ENCODE results near the gene UNC80. TPM values are rescaled to one million over a fixed set of nuclear protein-coding genes. Genes with fewer than 3 reads are reported as not detected.

Gene UNC80
- total and polyA plus RNA-seq, 2 of the 13 experiments (the other 11 are each of a cell fraction or from before 2014, with no cell fraction given): not detected

DNA sequence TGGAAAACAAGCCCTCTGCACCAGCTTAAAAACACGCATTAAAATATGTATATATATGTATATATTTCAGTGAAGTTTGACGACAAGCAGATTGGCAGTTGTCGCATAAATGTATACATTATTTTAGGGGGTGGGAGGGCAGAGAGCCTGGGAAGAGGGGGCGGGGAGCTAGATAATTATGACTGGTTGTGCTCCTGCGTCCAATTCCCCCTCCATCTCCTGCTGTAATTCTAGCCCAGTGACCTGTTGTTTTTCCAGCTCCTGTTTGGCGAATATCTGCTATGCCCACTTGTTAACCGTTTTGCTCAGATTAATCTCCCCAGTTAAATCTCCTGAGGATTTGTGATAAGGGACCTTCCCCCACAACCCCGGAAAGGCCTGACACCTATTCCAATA lies 656 bp downstream of the UNC80 start (continued):
- TF ChIP-seq ZNF431 (CRISPR knock-in tag; IDR thresholded peaks at IDR 0.05; ENCODE audit: borderline replicate concordance, low read depth): no peak
- TF ChIP-seq, protein P1, sequence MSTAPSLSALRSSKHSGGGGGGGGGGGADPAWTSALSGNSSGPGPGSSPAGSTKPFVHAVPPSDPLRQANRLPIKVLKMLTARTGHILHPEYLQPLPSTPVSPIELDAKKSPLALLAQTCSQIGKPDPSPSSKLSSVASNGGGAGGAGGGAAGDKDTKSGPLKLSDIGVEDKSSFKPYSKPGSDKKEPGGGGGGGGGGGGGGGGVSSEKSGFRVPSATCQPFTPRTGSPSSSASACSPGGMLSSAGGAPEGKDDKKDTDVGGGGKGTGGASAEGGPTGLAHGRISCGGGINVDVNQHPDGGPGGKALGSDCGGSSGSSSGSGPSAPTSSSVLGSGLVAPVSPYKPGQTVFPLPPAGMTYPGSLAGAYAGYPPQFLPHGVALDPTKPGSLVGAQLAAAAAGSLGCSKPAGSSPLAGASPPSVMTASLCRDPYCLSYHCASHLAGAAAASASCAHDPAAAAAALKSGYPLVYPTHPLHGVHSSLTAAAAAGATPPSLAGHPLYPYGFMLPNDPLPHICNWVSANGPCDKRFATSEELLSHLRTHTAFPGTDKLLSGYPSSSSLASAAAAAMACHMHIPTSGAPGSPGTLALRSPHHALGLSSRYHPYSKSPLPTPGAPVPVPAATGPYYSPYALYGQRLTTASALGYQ (CRISPR knock-in tag; IDR thresholded peaks at IDR 0.05): no peak
- TF ChIP-seq, protein P2, sequence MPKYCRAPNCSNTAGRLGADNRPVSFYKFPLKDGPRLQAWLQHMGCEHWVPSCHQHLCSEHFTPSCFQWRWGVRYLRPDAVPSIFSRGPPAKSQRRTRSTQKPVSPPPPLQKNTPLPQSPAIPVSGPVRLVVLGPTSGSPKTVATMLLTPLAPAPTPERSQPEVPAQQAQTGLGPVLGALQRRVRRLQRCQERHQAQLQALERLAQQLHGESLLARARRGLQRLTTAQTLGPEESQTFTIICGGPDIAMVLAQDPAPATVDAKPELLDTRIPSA (CRISPR knock-in tag; IDR thresholded peaks at IDR 0.05; ENCODE audit: borderline replicate concordance): no peak
- TF ChIP-seq, protein P3, sequence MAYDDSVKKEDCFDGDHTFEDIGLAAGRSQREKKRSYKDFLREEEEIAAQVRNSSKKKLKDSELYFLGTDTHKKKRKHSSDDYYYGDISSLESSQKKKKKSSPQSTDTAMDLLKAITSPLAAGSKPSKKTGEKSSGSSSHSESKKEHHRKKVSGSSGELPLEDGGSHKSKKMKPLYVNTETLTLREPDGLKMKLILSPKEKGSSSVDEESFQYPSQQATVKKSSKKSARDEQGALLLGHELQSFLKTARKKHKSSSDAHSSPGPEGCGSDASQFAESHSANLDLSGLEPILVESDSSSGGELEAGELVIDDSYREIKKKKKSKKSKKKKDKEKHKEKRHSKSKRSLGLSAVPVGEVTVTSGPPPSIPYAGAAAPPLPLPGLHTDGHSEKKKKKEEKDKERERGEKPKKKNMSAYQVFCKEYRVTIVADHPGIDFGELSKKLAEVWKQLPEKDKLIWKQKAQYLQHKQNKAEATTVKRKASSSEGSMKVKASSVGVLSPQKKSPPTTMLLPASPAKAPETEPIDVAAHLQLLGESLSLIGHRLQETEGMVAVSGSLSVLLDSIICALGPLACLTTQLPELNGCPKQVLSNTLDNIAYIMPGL (CRISPR knock-in tag; IDR thresholded peaks at IDR 0.05; ENCODE audit: borderline replicate concordance in 1 of 2, low read depth in 1 of 2): no peak
- no peak for TF ChIP-seq CBX5 (CRISPR knock-in tag; IDR thresholded peaks at IDR 0.05; ENCODE audit: borderline replicate concordance)
- TF ChIP-seq, protein P4, sequence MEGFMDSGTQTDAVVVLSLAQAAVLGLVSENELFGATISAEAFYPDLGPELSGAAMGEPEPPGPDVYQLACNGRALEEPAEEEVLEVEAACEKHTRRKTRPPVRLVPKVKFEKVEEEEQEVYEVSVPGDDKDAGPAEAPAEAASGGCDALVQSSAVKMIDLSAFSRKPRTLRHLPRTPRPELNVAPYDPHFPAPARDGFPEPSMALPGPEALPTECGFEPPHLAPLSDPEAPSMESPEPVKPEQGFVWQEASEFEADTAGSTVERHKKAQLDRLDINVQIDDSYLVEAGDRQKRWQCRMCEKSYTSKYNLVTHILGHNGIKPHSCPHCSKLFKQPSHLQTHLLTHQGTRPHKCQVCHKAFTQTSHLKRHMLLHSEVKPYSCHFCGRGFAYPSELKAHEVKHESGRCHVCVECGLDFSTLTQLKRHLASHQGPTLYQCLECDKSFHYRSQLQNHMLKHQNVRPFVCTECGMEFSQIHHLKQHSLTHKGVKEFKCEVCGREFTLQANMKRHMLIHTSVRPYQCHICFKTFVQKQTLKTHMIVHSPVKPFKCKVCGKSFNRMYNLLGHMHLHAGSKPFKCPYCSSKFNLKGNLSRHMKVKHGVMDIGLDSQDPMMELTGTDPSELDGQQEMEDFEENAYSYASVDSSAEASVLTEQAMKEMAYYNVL (CRISPR knock-in tag; IDR thresholded peaks at IDR 0.05; ENCODE audit: borderline replicate concordance): no peak
- no peak for TF ChIP-seq MTF1 (CRISPR knock-in tag; IDR thresholded peaks at IDR 0.05)
